GM18507 (cell line): ENCODE data around the gene ZNF385D.

Experiments used
- DNase-seq: peaks from one replicate; pipeline ENCODE4 v3.0.0; 2011; ENCODE audit warnings: low read depth; ENCODE audit not compliant: insufficient read length; ENCODE audit errors: extremely low spot score
- FAIRE-seq: peaks from 2 replicates; lab custom pipeline; 2011; peaks lifted over from hg19 to GRCh38; lab: Jason Lieb, UNC

The ZNF385D gene

DNA sequence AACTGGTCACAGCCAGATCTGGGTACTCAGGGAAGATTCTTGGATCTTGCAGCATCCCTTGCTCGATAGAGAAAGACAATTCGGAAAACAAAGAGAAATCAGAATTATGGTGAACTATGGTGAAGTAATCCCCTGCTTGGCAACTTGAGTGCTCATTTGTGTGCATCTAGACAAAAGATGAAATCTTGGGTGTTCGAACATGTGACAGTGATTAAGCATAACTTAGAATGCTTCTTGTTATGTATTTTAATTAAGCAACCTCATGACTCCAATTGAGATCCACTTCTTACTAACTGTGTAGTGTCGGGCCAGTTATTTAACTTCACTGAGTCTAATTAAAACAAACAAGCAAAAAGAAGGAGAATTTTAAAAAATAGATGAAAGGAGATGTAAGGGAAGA is 56.5 kb downstream of the ZNF385D start:
- FAIRE-seq: no peak
- no peak for DNase-seq

DNA sequence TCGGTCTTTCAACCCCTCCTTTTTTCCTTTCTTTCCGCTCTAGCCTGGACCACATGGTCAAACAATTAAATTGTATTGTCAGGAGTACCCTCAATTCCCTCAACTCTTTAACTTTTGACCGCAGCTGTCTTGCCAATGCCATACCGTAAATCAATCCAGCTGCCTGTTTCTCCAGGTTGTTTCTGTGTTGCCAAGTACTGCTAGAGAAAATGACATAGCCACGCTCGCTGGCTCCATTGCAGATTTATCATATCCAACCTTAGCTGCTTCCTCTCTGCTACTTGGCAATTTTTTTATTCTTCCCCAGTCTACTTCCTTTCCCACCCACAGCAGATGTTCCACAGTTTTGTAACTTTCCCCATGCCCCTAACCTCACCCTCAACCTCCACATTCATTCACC is 60.0 kb downstream of the ZNF385D start:
- DNase-seq: no peak
- FAIRE-seq: no peak

DNA sequence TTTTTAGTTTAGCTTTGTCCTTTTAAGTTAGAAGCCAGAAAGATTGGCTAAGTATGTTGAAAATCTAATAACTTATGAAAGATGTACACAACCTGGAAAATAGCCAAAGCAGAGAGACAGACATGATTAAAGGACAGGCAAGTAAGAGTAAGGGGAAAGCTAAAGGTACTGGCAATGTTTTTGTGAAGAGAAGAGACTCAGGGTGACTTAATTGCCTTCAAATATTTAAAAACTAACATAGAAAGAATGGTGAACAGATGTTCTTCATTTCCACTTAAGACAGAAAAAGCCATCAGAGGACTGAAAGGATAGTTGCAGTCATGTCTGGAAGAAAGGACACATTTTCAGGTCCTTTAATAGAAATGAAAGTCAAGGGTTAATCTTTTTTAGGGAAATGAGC is 68.8 kb downstream of the ZNF385D start:
- FAIRE-seq (no peak), DNase-seq (no peak)

DNA sequence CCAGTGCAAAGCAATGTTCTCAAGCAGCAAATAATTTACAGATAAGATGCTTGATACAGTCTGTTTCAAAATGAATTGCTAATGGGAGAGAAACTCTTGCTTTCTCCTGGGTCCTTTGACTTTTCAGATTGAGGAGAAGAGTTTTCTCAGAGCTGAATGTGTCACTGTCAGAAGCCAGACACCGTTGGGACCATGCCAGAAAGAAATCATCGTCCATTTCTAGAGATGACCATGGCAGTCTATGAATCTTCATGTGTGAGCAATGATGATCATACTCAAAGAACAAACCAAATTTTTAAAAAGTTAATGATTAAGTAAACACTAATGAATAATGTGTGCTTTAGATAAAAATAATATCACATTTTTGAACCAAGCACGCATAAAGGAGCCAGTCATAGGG is 77.6 kb downstream of the ZNF385D start:
- FAIRE-seq: no peak
- DNase-seq: no peak

DNA sequence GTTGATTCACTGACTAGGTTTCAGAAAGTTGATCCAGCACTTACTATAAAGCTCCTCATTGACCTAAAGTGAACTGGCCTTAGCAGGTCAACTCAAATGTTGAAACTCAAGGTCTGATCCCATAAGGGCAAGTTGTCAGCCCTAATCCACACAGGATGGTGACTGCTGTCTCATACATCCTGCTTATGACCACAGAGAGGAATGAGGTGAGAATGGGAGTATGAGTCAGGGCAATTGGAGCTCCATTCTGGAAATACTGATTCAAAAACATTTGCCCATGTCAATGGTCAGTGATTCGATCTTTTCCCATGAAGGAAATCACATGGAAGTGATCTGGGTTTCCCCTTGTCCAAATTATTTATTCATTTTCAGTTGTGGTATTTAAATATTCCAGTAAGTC is 78.7 kb downstream of the ZNF385D start:
- DNase-seq: no peak
- no peak for FAIRE-seq

DNA sequence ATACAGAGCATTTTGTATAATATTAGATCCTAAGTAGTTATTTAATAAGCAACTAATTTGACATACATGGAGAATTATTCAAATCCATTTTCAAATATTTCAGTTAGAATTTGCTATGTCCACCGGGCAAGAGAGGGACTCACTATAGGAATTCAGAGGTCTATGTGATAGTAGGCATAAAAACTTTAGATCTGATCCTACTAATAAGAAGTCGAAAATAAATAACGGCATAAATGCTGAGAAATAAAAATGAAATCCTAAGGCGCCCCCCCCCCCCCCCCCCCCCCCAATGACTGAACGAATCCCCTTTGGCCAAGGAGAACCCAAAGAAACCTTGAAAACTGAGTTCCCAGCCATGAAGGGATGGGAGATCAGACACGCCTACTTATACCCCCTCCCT is 80.6 kb downstream of the ZNF385D start:
- no peak for DNase-seq

DNA sequence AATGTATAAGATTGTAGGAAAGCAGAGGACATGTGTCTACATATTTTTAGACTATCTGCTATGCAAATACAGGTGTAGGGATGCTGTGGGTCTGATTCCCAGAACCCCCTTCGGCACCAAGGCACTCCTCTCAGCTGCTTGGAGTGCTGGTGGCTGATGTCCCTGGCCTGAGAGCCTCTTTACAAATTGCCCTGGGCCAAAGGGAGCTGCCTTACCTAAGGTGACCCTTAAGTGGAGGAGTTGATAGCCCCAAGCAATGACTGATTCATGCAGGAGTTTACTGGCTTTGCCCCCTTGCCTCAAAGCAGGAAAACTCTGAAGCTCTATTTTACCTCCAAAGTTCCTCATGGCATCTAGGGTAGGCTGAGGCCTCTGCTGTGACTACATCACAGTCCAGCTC is 83.0 kb downstream of the ZNF385D start:
- DNase-seq (no peak), FAIRE-seq (no peak)

More for the DNA sequence above, 80.6 kb downstream of the ZNF385D start:
- no peak for FAIRE-seq

DNA sequence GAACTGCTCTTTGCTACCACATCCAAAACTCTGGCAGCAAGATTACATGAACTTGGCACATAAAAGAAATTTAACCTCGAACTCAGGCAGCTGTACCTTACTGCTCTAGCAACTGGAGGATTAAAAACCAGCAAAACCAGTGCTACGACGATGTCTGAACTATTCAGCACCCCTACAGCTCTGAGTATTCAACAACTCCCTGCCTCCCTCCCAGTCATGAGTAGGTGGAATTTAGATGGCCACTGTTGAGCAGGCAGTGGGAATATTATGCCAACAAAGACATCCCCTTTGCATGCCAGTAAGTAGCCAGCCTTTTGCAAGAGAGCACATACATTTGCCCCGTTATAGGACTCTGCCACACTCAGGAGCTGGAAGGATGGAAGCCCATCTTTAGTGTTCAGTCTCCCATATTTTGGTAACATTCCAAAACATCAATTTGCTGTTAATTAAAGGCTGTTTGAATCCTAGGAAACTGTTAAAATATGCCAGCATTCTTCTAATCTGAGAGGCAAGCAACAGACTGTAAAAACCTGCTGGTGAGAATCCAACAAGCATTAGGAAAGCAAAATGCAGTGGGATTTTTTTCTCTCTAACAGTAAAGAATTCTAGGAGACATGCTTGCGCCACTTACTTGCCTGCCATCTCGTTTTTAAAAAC is 85.4 kb downstream of the ZNF385D start:
- FAIRE-seq (no peak), DNase-seq (no peak)

DNA sequence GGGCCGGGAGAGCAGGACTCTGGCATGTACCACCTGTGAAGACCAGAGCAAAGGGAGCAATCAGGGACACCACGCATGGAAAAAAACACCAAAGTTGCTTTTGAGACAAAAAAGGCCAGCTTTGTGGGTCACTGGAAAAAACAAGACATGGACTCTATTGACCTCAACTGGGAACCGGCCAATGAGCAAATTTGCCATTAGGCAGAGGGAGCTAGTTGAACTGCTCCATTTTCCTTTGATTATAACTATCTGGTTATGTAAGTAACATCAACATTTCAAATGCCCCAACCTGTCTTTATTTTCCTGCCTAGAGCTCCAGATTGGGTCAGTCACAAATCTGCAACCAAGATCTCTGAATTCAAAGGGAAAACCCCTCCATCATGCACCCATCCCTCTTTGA is 86.0 kb downstream of the ZNF385D start:
- no peak for DNase-seq
- FAIRE-seq: no peak

DNA sequence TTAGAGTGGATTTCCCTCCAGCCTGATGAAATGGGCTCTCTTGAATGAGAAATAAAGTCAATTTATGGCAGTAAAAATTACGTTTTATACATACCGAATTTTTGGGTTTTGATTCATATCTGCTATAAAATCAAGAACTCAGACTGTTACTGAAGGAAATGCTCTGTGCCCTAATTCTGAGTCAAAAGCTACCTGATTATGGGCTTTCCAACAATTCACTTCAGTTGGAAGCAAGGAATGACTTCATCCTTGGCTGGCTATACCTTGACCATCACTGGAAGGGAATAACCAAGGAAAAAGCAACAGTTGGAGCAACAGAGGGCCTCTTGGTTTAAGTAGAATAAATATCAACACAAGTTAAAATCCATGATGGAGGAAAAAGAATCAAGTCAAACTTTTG is 88.6 kb downstream of the ZNF385D start:
- FAIRE-seq: no peak
- DNase-seq: no peak

DNA sequence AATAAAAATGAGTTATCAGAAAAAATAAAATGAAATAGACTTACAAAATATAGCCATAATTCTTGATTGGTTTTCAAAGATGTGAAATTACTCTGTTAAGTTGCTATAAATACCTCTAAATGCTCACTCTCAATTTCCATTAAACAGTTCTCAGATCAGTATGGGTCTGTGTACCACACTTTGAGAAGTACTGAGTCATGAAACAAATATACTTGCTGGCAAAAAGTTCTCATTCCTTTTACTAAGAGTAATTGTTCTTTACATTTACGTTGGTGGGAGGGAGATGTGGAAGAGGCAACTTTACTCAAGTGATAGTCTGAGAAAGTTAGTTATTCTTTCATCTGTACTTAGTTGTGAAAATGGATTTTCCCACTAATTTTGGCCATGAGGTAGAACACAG is 96.3 kb downstream of the ZNF385D start:
- no peak for DNase-seq
- no peak for FAIRE-seq

DNA sequence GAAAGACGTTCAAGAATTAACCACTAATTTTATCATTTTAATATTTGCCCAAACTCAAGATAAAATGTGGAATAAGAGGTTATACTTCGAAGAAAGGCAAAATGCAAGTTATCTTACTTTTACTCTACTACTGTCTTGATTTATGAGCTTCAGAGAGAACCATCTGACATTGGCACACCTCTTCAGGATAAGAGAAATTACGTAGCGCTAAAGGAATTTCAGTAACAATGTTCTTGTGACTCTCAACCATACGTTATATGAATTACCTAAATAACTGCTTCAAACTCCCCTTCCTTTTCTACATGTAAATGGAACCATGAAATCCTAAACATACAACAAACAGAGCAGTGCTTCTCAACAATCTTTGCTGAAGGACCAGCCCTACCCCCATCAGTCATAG is 96.8 kb downstream of the ZNF385D start:
- FAIRE-seq (no peak), DNase-seq (no peak)

DNA sequence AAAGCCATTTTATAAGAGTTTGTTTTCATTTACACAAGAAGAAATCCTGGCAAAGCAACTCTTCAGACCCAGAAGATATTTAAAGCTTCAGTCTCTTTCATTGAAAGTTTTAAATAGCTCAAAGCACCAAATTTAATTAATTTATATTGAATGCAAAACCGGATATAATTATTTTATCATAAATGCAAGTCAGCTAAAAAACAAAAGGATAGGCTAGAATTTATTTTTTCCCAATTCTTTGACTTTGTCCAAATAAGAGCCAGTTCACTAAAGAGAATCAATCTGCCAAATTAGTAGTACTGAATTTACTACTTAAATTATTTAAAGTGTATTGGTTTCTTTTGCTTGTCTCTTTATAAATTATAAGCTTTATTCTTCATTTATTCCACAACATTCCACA is 101.5 kb downstream of the ZNF385D start:
- FAIRE-seq: no peak

DNA sequence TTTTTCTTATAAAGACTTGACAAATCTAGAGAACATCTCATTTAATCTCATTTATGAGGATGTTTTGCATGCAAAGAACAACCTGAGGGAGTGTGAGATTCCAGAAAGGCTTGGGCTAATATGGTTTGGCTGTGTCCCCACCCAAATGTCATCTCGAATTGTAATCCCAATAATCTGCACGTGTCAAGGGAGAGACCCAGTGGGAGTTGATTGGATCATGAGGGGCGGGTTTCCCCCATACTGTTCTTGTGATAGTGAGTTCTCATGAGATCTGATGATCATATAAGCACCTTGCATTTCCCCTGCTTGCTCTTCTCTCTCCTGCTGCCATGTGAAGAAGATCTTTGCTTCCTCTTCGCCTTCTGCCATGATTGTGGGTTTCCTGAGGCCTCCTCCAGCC is 103.0 kb downstream of the ZNF385D start:
- FAIRE-seq: no peak

More for the DNA sequence above, 101.5 kb downstream of the ZNF385D start:
- no peak for DNase-seq

DNA sequence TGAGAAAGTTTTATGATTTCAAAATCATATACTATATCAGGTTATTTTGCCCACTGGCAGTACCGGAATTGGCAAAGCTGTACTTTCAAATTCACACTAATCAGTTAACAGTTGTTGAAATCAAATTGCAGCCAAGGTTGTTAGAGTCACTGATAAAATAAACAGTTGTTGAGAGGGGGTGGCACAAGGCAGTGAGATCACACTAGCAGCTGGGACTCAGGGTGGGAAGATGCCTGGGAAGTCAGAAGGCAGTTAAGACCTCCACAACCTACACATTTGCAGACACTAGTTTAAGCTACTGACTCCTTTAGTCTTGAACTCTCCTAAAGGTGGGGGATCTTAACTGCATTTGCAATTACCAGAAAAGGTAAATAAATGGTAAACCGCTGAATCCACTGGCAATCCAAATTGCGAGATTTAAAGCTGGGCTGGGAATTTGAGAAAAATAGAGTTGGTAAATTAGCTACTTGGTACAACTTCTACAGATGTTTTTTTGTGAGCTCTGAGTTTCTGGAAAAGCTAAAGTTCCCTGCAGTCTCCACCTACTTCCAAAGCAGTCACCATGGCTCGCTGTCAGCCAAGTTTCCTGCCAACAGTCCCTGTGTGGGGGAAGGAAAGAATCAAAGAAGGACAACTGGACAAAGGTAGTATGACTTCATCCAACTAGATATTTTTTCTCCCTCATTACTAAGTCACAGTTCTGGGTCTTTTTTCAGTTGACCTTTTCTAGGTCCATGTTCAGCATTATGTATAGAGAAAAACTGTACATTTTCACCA is 105.7 kb downstream of the ZNF385D start:
- FAIRE-seq: no peak
- no peak for DNase-seq

More for the DNA sequence above, 103.0 kb downstream of the ZNF385D start:
- no peak for DNase-seq

DNA sequence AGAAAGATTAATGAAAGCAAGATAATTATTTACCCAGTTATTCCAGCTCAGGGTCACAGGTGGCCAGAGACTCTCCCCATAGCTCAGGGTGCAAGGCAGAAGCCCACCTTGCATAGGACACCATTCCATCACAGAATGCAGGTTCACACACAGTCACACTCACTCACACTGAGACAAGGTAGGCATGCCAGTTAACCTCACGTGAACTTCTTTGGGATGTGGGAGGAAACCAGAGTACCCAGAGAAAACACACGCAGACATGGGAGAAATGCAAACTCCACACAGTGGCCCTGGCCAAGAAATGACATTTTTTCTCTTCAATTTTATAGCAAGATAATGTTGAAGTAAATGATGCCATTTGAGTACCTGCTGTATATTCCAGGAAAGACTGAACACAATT is 106.7 kb downstream of the ZNF385D start:
- FAIRE-seq (no peak), DNase-seq (no peak)

DNA sequence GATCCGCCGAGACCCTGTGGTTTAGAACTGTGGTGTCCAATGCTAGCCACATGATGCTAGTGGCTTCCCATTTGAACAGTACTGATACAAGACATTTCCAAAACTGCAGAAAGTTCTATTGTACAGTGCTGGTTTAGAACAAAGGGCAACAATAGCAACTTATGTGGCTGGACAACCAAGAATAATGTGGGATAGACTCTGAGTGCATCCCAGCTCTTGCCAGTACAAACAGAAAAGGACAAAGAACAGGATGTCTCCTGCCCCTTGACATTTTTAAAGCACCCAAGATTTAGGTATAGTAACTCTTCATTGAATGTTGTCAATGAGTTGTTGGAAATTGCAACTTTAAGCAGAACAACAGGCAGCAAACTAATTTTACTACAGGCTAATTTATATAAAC is 107.3 kb downstream of the ZNF385D start:
- no peak for DNase-seq
- FAIRE-seq: no peak

DNA sequence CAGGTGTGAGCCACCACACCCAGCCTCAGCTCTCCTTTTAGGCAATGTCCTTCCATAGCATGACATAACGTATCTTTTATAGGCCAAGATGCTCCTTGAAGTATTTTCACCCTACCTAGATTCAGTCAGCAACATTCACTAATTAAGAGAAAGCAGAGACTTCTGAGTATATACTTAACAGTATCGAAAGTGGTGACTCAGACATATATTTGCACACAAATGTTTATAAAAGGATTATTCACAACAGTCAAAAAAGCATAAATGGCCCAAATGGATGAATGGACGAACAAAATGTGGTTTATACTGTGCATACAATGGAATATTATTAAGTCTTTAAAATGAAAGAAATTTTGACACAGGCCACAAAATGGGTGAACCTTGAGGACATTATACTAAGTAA is 108.6 kb downstream of the ZNF385D start:
- DNase-seq (no peak), FAIRE-seq (no peak)

DNA sequence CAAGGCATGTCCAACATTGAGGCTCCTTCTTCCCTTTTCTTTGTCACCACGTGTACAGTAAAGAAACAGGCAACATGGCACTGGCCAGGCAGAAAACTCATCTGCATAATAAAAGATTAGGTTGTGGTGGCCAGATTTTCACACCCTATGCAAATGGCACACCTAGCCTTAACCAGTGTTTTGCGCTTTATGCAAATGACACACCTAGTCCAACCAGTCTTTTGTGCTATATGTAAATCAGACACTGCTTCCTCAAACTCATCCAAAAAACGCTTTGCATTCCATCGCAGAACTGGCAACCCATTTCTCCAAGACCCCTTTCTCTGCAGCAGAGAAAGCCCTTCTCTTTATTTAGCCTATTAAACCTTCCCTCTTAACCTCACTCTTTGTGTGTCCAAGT is 109.1 kb downstream of the ZNF385D start:
- DNase-seq: no peak
- FAIRE-seq: no peak

DNA sequence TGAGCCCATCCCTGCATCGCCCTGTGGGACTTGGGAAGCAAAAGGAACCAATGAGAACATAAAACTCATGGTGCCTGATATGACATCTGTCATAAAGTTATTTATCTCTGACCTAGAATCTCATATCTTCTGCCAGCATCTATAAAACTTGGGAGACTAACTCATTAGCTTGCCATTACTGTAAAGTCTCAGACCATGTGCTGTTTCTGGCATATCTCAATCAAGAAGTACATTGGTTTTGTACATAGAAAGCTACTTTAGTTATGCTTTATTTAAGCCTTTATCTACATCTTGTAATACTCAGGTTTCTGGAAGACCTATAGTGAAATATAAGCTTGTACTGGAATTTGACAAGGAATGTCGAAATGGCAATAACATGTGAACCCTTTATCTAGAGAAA is 112.5 kb downstream of the ZNF385D start:
- DNase-seq (no peak), FAIRE-seq (no peak)

DNA sequence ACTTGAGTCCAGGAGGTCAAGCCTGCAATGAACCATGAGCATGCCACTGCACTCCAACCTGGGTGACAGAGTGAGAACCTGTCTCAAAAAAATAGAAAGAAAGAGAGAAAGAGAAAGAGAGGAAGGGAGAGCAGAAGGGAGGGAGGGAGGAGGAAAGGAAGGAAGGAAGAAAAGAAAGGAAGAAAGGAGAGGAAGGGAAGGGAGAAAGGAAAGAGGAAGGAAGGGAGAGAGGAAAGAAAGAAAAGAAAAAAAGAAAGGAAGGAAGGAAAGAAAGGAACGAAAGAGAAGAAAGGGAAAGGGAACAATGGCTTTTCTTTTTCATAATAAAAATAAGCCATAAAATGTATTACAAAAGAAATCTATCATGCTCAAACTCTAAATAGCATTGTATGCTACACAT is 116.9 kb downstream of the ZNF385D start:
- FAIRE-seq (no peak), DNase-seq (no peak)
